SK-N-SH (cell line): ENCODE results near the gene ABCB10.

ENCODE experiments used
- CHD2 ChIP-seq: fragments of 150-350 bp; IDR thresholded peaks from 2 replicates; pipeline ENCODE4 v1.6.1; 2018; ENCODE audit warnings: low read length; ENCODE audit not compliant: partially characterized antibody
- FOXM1 ChIP-seq: IDR thresholded peaks from 2 replicates; pipeline ENCODE4 v1.4.0; 2012; ENCODE audit warnings: low read depth, mild to moderate bottlenecking
- GABPA ChIP-seq: IDR thresholded peaks from 2 replicates; pipeline ENCODE4 v1.4.0; 2012; ENCODE audit warnings: low read depth, mild to moderate bottlenecking
- JUND ChIP-seq: IDR thresholded peaks from 2 replicates; pipeline ENCODE4 v1.4.0; 2012
- NFIC ChIP-seq: IDR thresholded peaks from 2 replicates; pipeline ENCODE4 v1.4.0; 2012; ENCODE audit warnings: borderline replicate concordance
- POLR2AphosphoS5 ChIP-seq: IDR thresholded peaks from 2 replicates; pipeline ENCODE4 v1.6.1; 2012; ENCODE audit warnings: low read depth, low read length
- RAD21 ChIP-seq: IDR thresholded peaks from 2 replicates; pipeline ENCODE4 v1.6.1; 2012; ENCODE audit warnings: mild to moderate bottlenecking, low read length
- TEAD4 ChIP-seq: IDR thresholded peaks from 2 replicates; pipeline ENCODE4 v1.4.0; 2012; ENCODE audit warnings: mild to moderate bottlenecking, borderline replicate concordance; ENCODE audit not compliant: insufficient read depth
- TF ChIP-seq, protein P1 (sequence below): fragments of 200-600 bp; sonication (generic); IDR thresholded peaks from 2 replicates; pipeline ENCODE4 v1.6.1; 2017; ENCODE audit warnings: antibody characterized with exemption, mild to moderate bottlenecking, moderate library complexity
- TF ChIP-seq, protein P2 (sequence below): IDR thresholded peaks from 2 replicates; pipeline ENCODE4 v1.4.0; 2012; ENCODE audit warnings: low read depth, borderline replicate concordance

- TF ChIP-seq, protein P1, sequence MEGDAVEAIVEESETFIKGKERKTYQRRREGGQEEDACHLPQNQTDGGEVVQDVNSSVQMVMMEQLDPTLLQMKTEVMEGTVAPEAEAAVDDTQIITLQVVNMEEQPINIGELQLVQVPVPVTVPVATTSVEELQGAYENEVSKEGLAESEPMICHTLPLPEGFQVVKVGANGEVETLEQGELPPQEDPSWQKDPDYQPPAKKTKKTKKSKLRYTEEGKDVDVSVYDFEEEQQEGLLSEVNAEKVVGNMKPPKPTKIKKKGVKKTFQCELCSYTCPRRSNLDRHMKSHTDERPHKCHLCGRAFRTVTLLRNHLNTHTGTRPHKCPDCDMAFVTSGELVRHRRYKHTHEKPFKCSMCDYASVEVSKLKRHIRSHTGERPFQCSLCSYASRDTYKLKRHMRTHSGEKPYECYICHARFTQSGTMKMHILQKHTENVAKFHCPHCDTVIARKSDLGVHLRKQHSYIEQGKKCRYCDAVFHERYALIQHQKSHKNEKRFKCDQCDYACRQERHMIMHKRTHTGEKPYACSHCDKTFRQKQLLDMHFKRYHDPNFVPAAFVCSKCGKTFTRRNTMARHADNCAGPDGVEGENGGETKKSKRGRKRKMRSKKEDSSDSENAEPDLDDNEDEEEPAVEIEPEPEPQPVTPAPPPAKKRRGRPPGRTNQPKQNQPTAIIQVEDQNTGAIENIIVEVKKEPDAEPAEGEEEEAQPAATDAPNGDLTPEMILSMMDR = no peak
- TF ChIP-seq JUND = no peak
- TF ChIP-seq FOXM1 = no peak
- TF ChIP-seq RAD21 = no peak
- TF ChIP-seq GABPA = no peak
- no peak for TF ChIP-seq POLR2AphosphoS5
- TF ChIP-seq NFIC = no peak
- no peak for TF ChIP-seq TEAD4
- TF ChIP-seq, protein P2, sequence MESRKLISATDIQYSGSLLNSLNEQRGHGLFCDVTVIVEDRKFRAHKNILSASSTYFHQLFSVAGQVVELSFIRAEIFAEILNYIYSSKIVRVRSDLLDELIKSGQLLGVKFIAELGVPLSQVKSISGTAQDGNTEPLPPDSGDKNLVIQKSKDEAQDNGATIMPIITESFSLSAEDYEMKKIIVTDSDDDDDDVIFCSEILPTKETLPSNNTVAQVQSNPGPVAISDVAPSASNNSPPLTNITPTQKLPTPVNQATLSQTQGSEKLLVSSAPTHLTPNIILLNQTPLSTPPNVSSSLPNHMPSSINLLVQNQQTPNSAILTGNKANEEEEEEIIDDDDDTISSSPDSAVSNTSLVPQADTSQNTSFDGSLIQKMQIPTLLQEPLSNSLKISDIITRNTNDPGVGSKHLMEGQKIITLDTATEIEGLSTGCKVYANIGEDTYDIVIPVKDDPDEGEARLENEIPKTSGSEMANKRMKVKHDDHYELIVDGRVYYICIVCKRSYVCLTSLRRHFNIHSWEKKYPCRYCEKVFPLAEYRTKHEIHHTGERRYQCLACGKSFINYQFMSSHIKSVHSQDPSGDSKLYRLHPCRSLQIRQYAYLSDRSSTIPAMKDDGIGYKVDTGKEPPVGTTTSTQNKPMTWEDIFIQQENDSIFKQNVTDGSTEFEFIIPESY = no peak
- TF ChIP-seq CHD2 = no peak
These were observed 4.7 kb upstream of the ABCB10 start for GRCh38 chr1:229563241-229563640.
